Activated CD4-positive, alpha-beta T cell treated with anti-CD3 and anti-CD28 coated beads, Interleukin-2, amount 50 U/mL, for 48 hours (primary cell): Measurements from ENCODE around the gene SIN3A.
"Not testable (repeated sequence)": the region's sequence is repeated elsewhere in the genome, so short reads cannot be mapped to it uniquely, and the experiment has no call there.

ENCODE experiments used
- DNase-seq, 2 experiments: peaks; one replicate each; pipeline ENCODE4 v3.0.0-alpha.2; 2020

The SIN3A gene

GRCh38 chr15:75450307-75451201 lies 936 bp downstream of the SIN3A start:
- peak; percentile 98 for DNase-seq

GRCh38 chr15:75449585-75450306 lies 1.7 kb downstream of the SIN3A start:
- no peak for DNase-seq

GRCh38 chr15:75448171-75448570 lies 3.3 kb downstream of the SIN3A start:
- not testable (repeated sequence) for DNase-seq

GRCh38 chr15:75446151-75446550 lies 5.3 kb downstream of the SIN3A start:
- peak in 1 of 2 experiments; percentile 13 for DNase-seq

GRCh38 chr15:75445324-75445723 lies 6.2 kb downstream of the SIN3A start:
- not testable (repeated sequence) for DNase-seq

GRCh38 chr15:75443972-75444453 lies 7.5 kb downstream of the SIN3A start:
- not testable (repeated sequence) for DNase-seq

- no peak for DNase-seq
Measured at GRCh38 chr15:75437721-75438120, 13.8 kb downstream of the SIN3A start.

- DNase-seq = no peak
Measured at GRCh38 chr15:75436881-75437280, 14.6 kb downstream of the SIN3A start.

GRCh38 chr15:75431682-75432081 lies 19.8 kb downstream of the SIN3A start:
- no peak for DNase-seq

- no peak for DNase-seq
Measured at GRCh38 chr15:75431270-75431669, 20.2 kb downstream of the SIN3A start.

- no peak for DNase-seq
Measured at GRCh38 chr15:75430259-75430658, 21.2 kb downstream of the SIN3A start.

- DNase-seq = no peak
Measured at GRCh38 chr15:75428152-75428551, 23.3 kb downstream of the SIN3A start.

- no peak for DNase-seq
Measured at GRCh38 chr15:75425966-75426500, 25.5 kb downstream of the SIN3A start.

GRCh38 chr15:75422554-75422953 lies 28.9 kb downstream of the SIN3A start:
- no peak for DNase-seq

- DNase-seq = no peak
Measured at GRCh38 chr15:75420698-75421097, 30.8 kb downstream of the SIN3A start.

GRCh38 chr15:75416584-75416983 lies 34.9 kb downstream of the SIN3A start:
- no peak for DNase-seq

- no peak for DNase-seq
Measured at GRCh38 chr15:75410196-75410595, 41.3 kb downstream of the SIN3A start.

GRCh38 chr15:75407083-75407482 lies 44.4 kb downstream of the SIN3A start:
- DNase-seq = no peak

- DNase-seq = no peak
Measured at GRCh38 chr15:75403892-75404291, 47.6 kb downstream of the SIN3A start.

GRCh38 chr15:75397494-75397893 lies 54.0 kb downstream of the SIN3A start:
- no peak for DNase-seq

GRCh38 chr15:75389791-75390382 lies 61.6 kb downstream of the SIN3A start:
- no peak for DNase-seq

GRCh38 chr15:75383986-75384385 lies 67.5 kb downstream of the SIN3A start:
- DNase-seq = not testable (repeated sequence)

GRCh38 chr15:75380773-75381172 lies 70.7 kb downstream of the SIN3A start:
- no peak for DNase-seq
